C4-2B (cell line): ENCODE measurements around the gene RAB12.
"Not testable (repeated sequence)": the region's sequence is repeated elsewhere in the genome, so short reads cannot be mapped to it uniquely, and the experiment has no call there.

Experiments used
- ZFX ChIP-seq: fragments of 450-650 bp; IDR thresholded peaks from 2 replicates; pipeline ENCODE4 v1.6.1; 2017
- TF ChIP-seq, protein P1 (sequence below): fragments of 450-650 bp; conservative IDR thresholded peaks from 2 replicates; pipeline ENCODE4 v1.5.1; 2017; ENCODE audit warnings: mild to moderate bottlenecking

DNA sequence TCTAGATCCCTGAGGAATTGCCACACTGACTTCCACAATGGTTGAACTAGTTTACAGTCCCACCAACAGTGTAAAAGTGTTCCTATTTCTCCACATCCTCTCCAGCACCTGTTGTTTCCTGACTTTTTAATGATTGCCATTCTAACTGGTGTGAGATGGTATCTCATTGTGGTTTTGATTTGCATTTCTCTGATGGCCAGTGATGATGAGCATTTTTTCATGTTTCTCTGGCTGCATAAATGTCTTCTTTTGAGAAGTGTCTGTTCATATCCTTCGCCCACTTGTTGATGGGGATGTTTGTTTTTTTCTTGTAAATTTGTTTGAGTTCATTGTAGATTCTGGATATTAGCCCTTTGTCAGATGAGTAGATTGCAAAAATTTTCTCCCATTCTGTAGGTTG, 35.5 kb upstream of the RAB12 start:
- TF ChIP-seq, protein P1, sequence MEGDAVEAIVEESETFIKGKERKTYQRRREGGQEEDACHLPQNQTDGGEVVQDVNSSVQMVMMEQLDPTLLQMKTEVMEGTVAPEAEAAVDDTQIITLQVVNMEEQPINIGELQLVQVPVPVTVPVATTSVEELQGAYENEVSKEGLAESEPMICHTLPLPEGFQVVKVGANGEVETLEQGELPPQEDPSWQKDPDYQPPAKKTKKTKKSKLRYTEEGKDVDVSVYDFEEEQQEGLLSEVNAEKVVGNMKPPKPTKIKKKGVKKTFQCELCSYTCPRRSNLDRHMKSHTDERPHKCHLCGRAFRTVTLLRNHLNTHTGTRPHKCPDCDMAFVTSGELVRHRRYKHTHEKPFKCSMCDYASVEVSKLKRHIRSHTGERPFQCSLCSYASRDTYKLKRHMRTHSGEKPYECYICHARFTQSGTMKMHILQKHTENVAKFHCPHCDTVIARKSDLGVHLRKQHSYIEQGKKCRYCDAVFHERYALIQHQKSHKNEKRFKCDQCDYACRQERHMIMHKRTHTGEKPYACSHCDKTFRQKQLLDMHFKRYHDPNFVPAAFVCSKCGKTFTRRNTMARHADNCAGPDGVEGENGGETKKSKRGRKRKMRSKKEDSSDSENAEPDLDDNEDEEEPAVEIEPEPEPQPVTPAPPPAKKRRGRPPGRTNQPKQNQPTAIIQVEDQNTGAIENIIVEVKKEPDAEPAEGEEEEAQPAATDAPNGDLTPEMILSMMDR, result not testable (repeated sequence)
- not testable (repeated sequence) for TF ChIP-seq ZFX
